CD8-positive, alpha-beta memory T cell (primary cell): ENCODE data around the gene TGFB1I1. TPM values are rescaled to one million over a fixed set of nuclear protein-coding genes. Genes with fewer than 3 reads are reported as not detected.
"Not testable (repeated sequence)": the region's sequence is repeated elsewhere in the genome, so short reads cannot be mapped to it uniquely, and the experiment has no call there.

Experiments
- CTCF ChIA-PET: fragments of 350-600 bp; sonication (Branson Sonifier 250); formaldehyde crosslinking; loops from one replicate; lab custom pipeline; 2021; ENCODE audit warnings: antibody characterized with exemption; lab: Charles Lee
- POLR2A ChIA-PET: fragments of 350-600 bp; sonication (Branson Sonifier 250); formaldehyde crosslinking; loops from one replicate; lab custom pipeline; 2021; ENCODE audit warnings: antibody characterized with exemption; lab: Charles Lee
- DNase-seq, 5 donors: peaks; one replicate each; pipeline versions ENCODE4 v3.0.0 to v3.0.0-alpha.2; 2020 to 2022; ENCODE audit warnings: mixed read lengths in 1 of 5
- H3K27ac ChIP-seq: one replicate; pipeline ENCODE4 v1.7.0; 2013; ENCODE audit warnings: low read depth, mild to moderate bottlenecking, low read length, moderate library complexity
- H3K27me3 ChIP-seq: 2 replicates; pipeline ENCODE4 v1.7.0; 2013; ENCODE audit warnings: low read length, mild to moderate bottlenecking; ENCODE audit not compliant: insufficient read depth, poor library complexity, severe bottlenecking
- H3K36me3 ChIP-seq: 2 replicates; pipeline ENCODE4 v1.7.0; 2013; ENCODE audit warnings: mild to moderate bottlenecking, low read length, moderate library complexity; ENCODE audit not compliant: insufficient read depth
- H3K4me1 ChIP-seq: 2 replicates; pipeline ENCODE4 v1.7.0; 2013; ENCODE audit warnings: mild to moderate bottlenecking, low read length, moderate library complexity; ENCODE audit not compliant: insufficient read depth
- H3K4me3 ChIP-seq: 2 replicates; pipeline ENCODE4 v1.7.0; 2013; ENCODE audit warnings: mild to moderate bottlenecking, low read length
- H3K9me3 ChIP-seq: 2 replicates; pipeline ENCODE4 v1.7.0; 2013; ENCODE audit warnings: mild to moderate bottlenecking, low read length
- H3K27ac Mint-ChIP-seq, 8 donors: one replicate each; pipeline ENCODE4 v1.8.0; 2020 to 2021; ENCODE audit warnings: mixed read lengths in 8 of 8, mild to moderate bottlenecking in 6 of 8, inconsistent platforms in 3 of 8, moderate library complexity in 3 of 8
- H3K27me3 Mint-ChIP-seq, 2 donors: one replicate each; pipeline ENCODE4 v1.8.0; 2020 to 2021; ENCODE audit warnings: mixed read lengths in 2 of 2, mild to moderate bottlenecking in 1 of 2, moderate library complexity in 1 of 2
- H3K36me3 Mint-ChIP-seq, 3 donors: one replicate each; pipeline ENCODE4 v1.8.0; 2020 to 2021; ENCODE audit warnings: mixed read lengths in 3 of 3, inconsistent platforms in 1 of 3, mild to moderate bottlenecking in 1 of 3
- H3K4me1 Mint-ChIP-seq, 3 donors: one replicate each; pipeline ENCODE4 v1.8.0; 2020 to 2021; ENCODE audit warnings: mixed read lengths in 3 of 3, inconsistent platforms in 1 of 3, mild to moderate bottlenecking in 1 of 3
- H3K4me3 Mint-ChIP-seq, 7 donors: one replicate each; pipeline ENCODE4 v1.8.0; 2020 to 2021; ENCODE audit warnings: mixed read lengths in 7 of 7, mild to moderate bottlenecking in 6 of 7, moderate library complexity in 4 of 7, inconsistent platforms in 2 of 7
- H3K9me3 Mint-ChIP-seq, 5 donors: one replicate each; pipeline ENCODE4 v1.8.0; 2020 to 2022; ENCODE audit warnings: mixed read lengths in 5 of 5, mild to moderate bottlenecking in 3 of 5, moderate library complexity in 2 of 5, inconsistent platforms in 1 of 5
- polyA plus RNA-seq: library from polyadenylated mRNA; unstranded; fragments of 300-500 nt; fragmentation: Illumina TruSeq; gene quantifications from one replicate; pipeline ENCODE4 v1.2.3, GENCODE V29; 2021
- total RNA-seq, 2 experiments: library from RNA; stranded (reverse); gene quantifications; one replicate each; pipeline ENCODE4 v1.2.3, GENCODE V29; 2021

TGFB1I1 gene
- total and polyA plus RNA-seq, 3 experiments from 2014 or later = 0.59 to 1.1 TPM; not detected in 1

DNA sequence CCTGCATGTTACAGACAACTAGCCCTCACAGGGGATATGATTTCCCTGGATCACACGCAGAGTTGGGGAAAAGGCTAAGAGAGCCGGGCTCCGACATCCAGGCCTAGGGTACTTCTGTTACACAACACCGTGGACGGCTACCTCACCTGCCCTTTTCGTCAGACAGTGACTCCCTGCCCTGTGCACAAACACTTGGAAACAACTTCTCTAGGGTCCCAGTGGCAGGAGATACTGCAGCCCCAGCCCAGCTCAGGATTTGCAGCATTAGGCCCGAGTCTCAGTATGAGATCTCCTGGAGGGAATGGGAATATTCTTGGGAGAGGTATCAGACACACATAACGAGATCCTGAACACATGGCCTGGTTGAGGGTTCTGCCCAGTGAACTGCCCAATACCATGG is 28.0 kb downstream of the TGFB1I1 start:
- H3K36me3 ChIP-seq = peaks cover 20% of the 10 kb centered on the region
- Mint-ChIP-seq H3K27ac (peak overlapping the region in 1 of 8 donors; percentile 81), H3K4me1 (peaks cover 5 to 11% (median 5%) of the 10 kb centered on the region in 3 donors), H3K4me3 (no peak overlapping the region), H3K36me3 (peaks cover 0 to 59% (median 3%) of the 10 kb centered on the region in 3 donors), H3K9me3 (no peaks in the 10 kb centered on the region), H3K27me3 (peaks cover 0 to 2% of the 10 kb centered on the region in 2 donors)
- no peaks in the 10 kb centered on the region for H3K4me1 ChIP-seq
- H3K27me3 ChIP-seq = no peaks in the 10 kb centered on the region
- ChIA-PET POLR2A (no interaction called here), CTCF (no interaction called here)
- H3K27ac ChIP-seq = no peak overlapping the region
- H3K9me3 ChIP-seq = no peaks in the 10 kb centered on the region
- DNase-seq = peak in 1 of 5 donors; percentile 10
- no peak overlapping the region for H3K4me3 ChIP-seq

- Mint-ChIP-seq H3K27me3 (peaks cover 0 to 2% of the 10 kb centered on the region in 2 donors), H3K9me3 (no peaks in the 10 kb centered on the region), H3K4me1 (peaks cover 12 to 26% (median 19%) of the 10 kb centered on the region in 3 donors), H3K27ac (peak overlapping the region in 3 of 8 donors; percentile 32 to 57 (median 47)), H3K36me3 (peaks cover 3 to 57% (median 4%) of the 10 kb centered on the region in 3 donors), H3K4me3 (peak overlapping the region in 1 of 7 donors; percentile 25)
- H3K9me3 ChIP-seq = no peaks in the 10 kb centered on the region
- peak in 1 of 5 donors; percentile 7 for DNase-seq
- ChIA-PET POLR2A (no interaction called here), CTCF (no interaction called here)
- H3K27ac ChIP-seq = no peak overlapping the region
- H3K36me3 ChIP-seq = peaks cover 20% of the 10 kb centered on the region
- H3K27me3 ChIP-seq = no peaks in the 10 kb centered on the region
- no peak overlapping the region for H3K4me3 ChIP-seq
- peaks cover 3% of the 10 kb centered on the region for H3K4me1 ChIP-seq
Measured at GRCh38 chr16:31501226-31501965, 29.4 kb downstream of the TGFB1I1 start.

DNA sequence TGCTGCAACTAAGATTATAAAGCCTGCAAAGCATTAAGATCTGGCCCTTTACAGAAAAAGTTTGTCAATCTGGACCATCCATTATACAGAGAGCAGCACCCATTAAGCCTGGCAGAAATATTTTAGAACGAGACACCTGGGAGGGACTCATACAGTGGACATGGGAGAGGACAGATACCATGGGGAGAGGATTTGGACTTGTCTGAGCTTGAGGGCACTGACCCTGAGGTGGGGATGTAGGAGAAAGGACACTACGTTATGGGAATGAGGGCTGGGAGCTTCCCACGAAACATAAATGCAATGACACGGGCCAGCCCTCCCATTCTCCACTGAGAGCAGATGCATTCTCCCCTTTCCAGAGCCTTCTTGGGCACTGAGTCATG is 30.0 kb downstream of the TGFB1I1 start:
- Mint-ChIP-seq H3K36me3 (peaks cover 3 to 51% (median 4%) of the 10 kb centered on the region in 3 donors), H3K27me3 (peaks cover 0 to 2% of the 10 kb centered on the region in 2 donors), H3K4me1 (peaks cover 13 to 32% (median 24%) of the 10 kb centered on the region in 3 donors), H3K27ac (peak overlapping the region in 3 of 8 donors; percentile 19 to 57 (median 24)), H3K9me3 (no peaks in the 10 kb centered on the region), H3K4me3 (peak overlapping the region in 1 of 7 donors; percentile 25)
- Histone ChIP-seq H3K27me3 (no peaks in the 10 kb centered on the region), H3K4me3 (no peak overlapping the region), H3K4me1 (peaks cover 9% of the 10 kb centered on the region), H3K36me3 (peaks cover 20% of the 10 kb centered on the region), H3K27ac (no peak overlapping the region), H3K9me3 (no peaks in the 10 kb centered on the region)
- ChIA-PET POLR2A (no interaction called here), CTCF (no interaction called here)
- DNase-seq = peak in 1 of 5 donors; percentile 14

DNA sequence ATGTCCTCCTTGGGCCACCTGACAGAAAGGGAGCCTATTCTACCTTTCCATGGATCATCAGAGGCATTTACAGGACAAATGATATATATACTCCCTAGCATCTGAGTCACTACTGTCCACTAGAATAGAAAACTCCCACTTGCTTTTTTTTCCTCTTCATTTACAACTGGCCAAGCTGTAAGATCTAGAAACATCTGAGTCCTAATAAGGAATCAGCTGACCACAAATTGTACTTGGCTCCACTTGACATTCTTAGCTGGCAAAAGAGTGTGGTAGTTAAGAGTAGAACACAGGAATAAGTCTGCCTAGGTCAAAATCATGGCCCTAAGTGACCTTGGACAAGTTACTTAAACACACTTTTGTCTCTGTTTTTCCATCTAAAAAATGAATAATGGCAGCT is 31.0 kb downstream of the TGFB1I1 start:
- Mint-ChIP-seq H3K4me3 (no peak overlapping the region), H3K4me1 (peaks cover 21 to 40% (median 32%) of the 10 kb centered on the region in 3 donors), H3K9me3 (no peaks in the 10 kb centered on the region), H3K27me3 (peaks cover 0 to 2% of the 10 kb centered on the region in 2 donors), H3K27ac (peak overlapping the region in 2 of 8 donors; percentile 10 to 26), H3K36me3 (peaks cover 3 to 47% (median 4%) of the 10 kb centered on the region in 3 donors)
- peaks cover 20% of the 10 kb centered on the region for H3K36me3 ChIP-seq
- peaks cover 16% of the 10 kb centered on the region for H3K4me1 ChIP-seq
- no peak for DNase-seq
- no peaks in the 10 kb centered on the region for H3K27me3 ChIP-seq
- CTCF ChIA-PET = interaction anchor here (0.9 kb wide), 1 partner anchor 16 kb away, joined by 3 read pairs; no protein-coding TSS in a partner anchor
- no peak overlapping the region for H3K27ac ChIP-seq
- H3K9me3 ChIP-seq = no peaks in the 10 kb centered on the region
- H3K4me3 ChIP-seq = no peak overlapping the region
- POLR2A ChIA-PET = no interaction called here

GRCh38 chr16:31503555-31503954 is 31.6 kb downstream of the TGFB1I1 start:
- H3K27me3 Mint-ChIP-seq, POLR2A ChIA-PET, H3K4me3 ChIP-seq, H3K9me3 Mint-ChIP-seq, H3K9me3 ChIP-seq, H3K4me3 Mint-ChIP-seq, H3K27ac ChIP-seq, H3K27me3 ChIP-seq: not testable (repeated sequence)
- H3K36me3 ChIP-seq = peaks cover 15% of the 10 kb centered on the region
- DNase-seq = peak in 1 of 5 donors; percentile 19
- CTCF ChIA-PET = interaction anchor here (0.9 kb wide), 1 partner anchor 16 kb away, joined by 3 read pairs; no protein-coding TSS in a partner anchor
- Mint-ChIP-seq H3K4me1 (peaks cover 24 to 45% (median 35%) of the 10 kb centered on the region in 3 donors), H3K36me3 (peaks cover 2 to 46% (median 4%) of the 10 kb centered on the region in 3 donors), H3K27ac (peak overlapping the region in 2 of 8 donors; percentile 50 to 51)
- H3K4me1 ChIP-seq = peaks cover 16% of the 10 kb centered on the region

DNA sequence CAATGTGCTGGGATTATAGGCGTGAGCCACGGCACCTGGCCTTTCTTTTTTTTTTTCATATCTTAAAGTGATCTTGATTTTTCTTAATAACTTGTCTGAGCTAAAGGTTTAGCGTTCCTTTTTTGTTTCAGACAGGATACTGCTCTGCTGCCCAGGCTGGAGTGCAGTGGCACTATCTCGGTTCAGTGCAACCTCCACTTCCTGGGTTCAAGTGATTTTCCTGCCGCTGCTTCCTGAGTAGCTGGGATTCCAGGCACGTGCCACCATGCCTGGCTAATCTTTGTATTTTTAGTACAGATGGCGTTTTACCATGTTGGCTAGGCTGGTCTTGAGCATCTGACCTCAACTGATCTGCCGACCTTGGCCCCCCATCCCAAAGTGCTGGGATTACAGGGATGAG is 32.2 kb downstream of the TGFB1I1 start:
- ChIA-PET CTCF (no interaction called here), POLR2A (no interaction called here)
- Mint-ChIP-seq H3K27me3 (peaks cover 0 to 2% of the 10 kb centered on the region in 2 donors), H3K9me3 (no peaks in the 10 kb centered on the region), H3K27ac (peak overlapping the region in 2 of 8 donors; percentile 42 to 65), H3K36me3 (peaks cover 0 to 43% (median 4%) of the 10 kb centered on the region in 3 donors), H3K4me1 (peaks cover 28 to 51% (median 41%) of the 10 kb centered on the region in 3 donors), H3K4me3 (no peak overlapping the region)
- H3K36me3 ChIP-seq = peaks cover 9% of the 10 kb centered on the region
- no peak overlapping the region for H3K4me3 ChIP-seq
- DNase-seq = no peak
- H3K9me3 ChIP-seq = no peaks in the 10 kb centered on the region
- H3K4me1 ChIP-seq = peaks cover 21% of the 10 kb centered on the region
- no peak overlapping the region for H3K27ac ChIP-seq
- no peaks in the 10 kb centered on the region for H3K27me3 ChIP-seq

GRCh38 chr16:31505483-31505882 is 33.5 kb downstream of the TGFB1I1 start:
- H3K4me3 Mint-ChIP-seq = peak overlapping the region in 1 of 7 donors; percentile 96
- POLR2A ChIA-PET = no interaction called here

GRCh38 chr16:31507617-31507928 is 35.6 kb downstream of the TGFB1I1 start:
- H3K4me1 Mint-ChIP-seq = peaks cover 35 to 67% (median 54%) of the 10 kb centered on the region in 3 donors
- Histone ChIP-seq H3K4me1 (peaks cover 30% of the 10 kb centered on the region), H3K9me3 (no peaks in the 10 kb centered on the region), H3K27me3 (no peaks in the 10 kb centered on the region), H3K4me3 (peak overlapping the region; percentile 61), H3K36me3 (no peaks in the 10 kb centered on the region), H3K27ac (peak overlapping the region; percentile 91)
- H3K27ac Mint-ChIP-seq = peak overlapping the region; percentile 94 to 99 (median 96)
- no peaks in the 10 kb centered on the region for H3K27me3 Mint-ChIP-seq
- ChIA-PET CTCF (interaction anchor here (1.2 to 1.6 kb wide), 4 partner anchors 31 to 362 kb away, joined by 3 to 6 read pairs (median 4); no protein-coding TSS in a partner anchor), POLR2A (interaction anchor here (1.2 to 2.2 kb wide), 5 partner anchors 20 to 366 kb away, joined by 4 to 15 read pairs (median 5); partner anchors contain the start of genes ARMC5 and ZNF267)
- no peaks in the 10 kb centered on the region for H3K9me3 Mint-ChIP-seq
- no peak for DNase-seq
- peak overlapping the region; percentile 88 to 97 (median 93) for H3K4me3 Mint-ChIP-seq
- H3K36me3 Mint-ChIP-seq = peaks cover 0 to 30% (median 4%) of the 10 kb centered on the region in 3 donors

More at GRCh38 chr16:31505483-31505882, 33.5 kb downstream of the TGFB1I1 start:
- Histone ChIP-seq H3K9me3 (no peaks in the 10 kb centered on the region), H3K27ac (no peak overlapping the region), H3K36me3 (peaks cover under 1% of the 10 kb centered on the region), H3K4me1 (peaks cover 30% of the 10 kb centered on the region), H3K4me3 (no peak overlapping the region), H3K27me3 (no peaks in the 10 kb centered on the region)
- DNase-seq = no peak
- Mint-ChIP-seq H3K27ac (peak overlapping the region in 7 of 8 donors; percentile 4 to 96 (median 58)), H3K36me3 (peaks cover 0 to 32% (median 4%) of the 10 kb centered on the region in 3 donors), H3K27me3 (peaks cover 0 to 2% of the 10 kb centered on the region in 2 donors), H3K4me1 (peaks cover 35 to 62% (median 52%) of the 10 kb centered on the region in 3 donors), H3K9me3 (no peaks in the 10 kb centered on the region)
- CTCF ChIA-PET = no interaction called here
